ENCODE measurements around the gene EFCC1.

DNA sequence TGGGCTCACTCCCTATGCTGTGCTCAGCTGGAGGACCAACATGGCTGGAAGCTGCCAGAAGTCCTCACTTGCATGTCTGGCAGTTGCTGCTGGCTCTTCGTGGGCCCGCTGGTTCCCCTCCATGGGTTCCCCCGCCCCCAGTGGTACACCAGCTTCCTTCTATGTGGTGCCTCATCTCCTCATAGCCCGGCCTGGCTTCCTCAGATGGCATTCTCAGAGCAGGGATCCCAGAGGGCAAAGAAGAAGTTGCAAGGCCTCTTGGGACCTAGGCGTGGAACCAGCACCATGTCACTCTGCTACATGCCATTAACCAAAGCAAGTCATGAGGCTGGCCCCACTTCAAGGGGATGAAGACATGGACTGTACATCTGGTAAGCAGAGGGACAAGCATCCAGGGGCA, 4.4 kb upstream of the EFCC1 start:
- TF ChIP-seq GATA2 (IDR thresholded peaks at IDR 0.05; ENCODE audit: low read depth, low read length) (no peak), GATA3 (IDR thresholded peaks at IDR 0.05; ENCODE audit: low read depth, low read length) (no peak)

All from SH-SY5Y (cell line).